HepG2 (cell line): Measurements from ENCODE around the gene TTC39C. TPM values are rescaled to one million over a fixed set of nuclear protein-coding genes. Genes with fewer than 3 reads are reported as not detected.

ENCODE experiments used
- AHDC1 ChIP-seq: sonication (generic); formaldehyde crosslinking; IDR thresholded peaks from 2 replicates; pipeline ENCODE4 v1.5.1; 2020; ENCODE audit warnings: mild to moderate bottlenecking, missing genetic modification reagents, borderline replicate concordance
- ATF1 ChIP-seq: IDR thresholded peaks from 2 replicates; pipeline ENCODE4 v1.6.1; 2016; ENCODE audit warnings: mild to moderate bottlenecking, control low read depth
- CENPT ChIP-seq: sonication (generic); formaldehyde crosslinking; IDR thresholded peaks from 2 replicates; pipeline ENCODE4 v1.8.0; 2022; ENCODE audit warnings: low read depth, mild to moderate bottlenecking, moderate library complexity, missing genetic modification reagents
- ELF4 ChIP-seq: sonication (generic); formaldehyde crosslinking; IDR thresholded peaks from 2 replicates; pipeline ENCODE4 v1.5.0; 2020; ENCODE audit warnings: missing genetic modification reagents, mild to moderate bottlenecking, moderate library complexity, borderline replicate concordance
- EZH2 ChIP-seq: conservative IDR thresholded peaks from 2 replicates; pipeline ENCODE4 v1.6.1; 2012; ENCODE audit warnings: mild to moderate bottlenecking, low read depth, low read length, moderate library complexity
- GATA4 ChIP-seq: sonication (generic); IDR thresholded peaks from 2 replicates; pipeline ENCODE4 v1.6.1; 2016; ENCODE audit warnings: antibody characterized with exemption, low read depth, borderline replicate concordance
- IRF2 ChIP-seq: IDR thresholded peaks from 2 replicates; pipeline ENCODE4 v1.6.1; 2018; ENCODE audit warnings: missing genetic modification reagents, missing compliant biosample characterization
- MATR3 ChIP-seq: sonication (generic); formaldehyde crosslinking; IDR thresholded peaks from 2 replicates; pipeline ENCODE4 v1.4.0; 2020; ENCODE audit warnings: missing genetic modification reagents
- MZF1 ChIP-seq: sonication (generic); formaldehyde crosslinking; IDR thresholded peaks from 2 replicates; pipeline ENCODE4 v1.8.1; 2023; ENCODE audit warnings: mild to moderate bottlenecking, missing genetic modification reagents, borderline replicate concordance
- POLR2AphosphoS2 ChIP-seq: IDR thresholded peaks from 2 replicates; pipeline ENCODE4 v1.6.1; 2011; ENCODE audit warnings: low read depth, low read length, improper control_type of control experiment
- PREB ChIP-seq: sonication (generic); formaldehyde crosslinking; IDR thresholded peaks from 2 replicates; pipeline ENCODE4 v1.4.0; 2020; ENCODE audit warnings: missing genetic modification reagents
- PRMT3 ChIP-seq: sonication (generic); formaldehyde crosslinking; IDR thresholded peaks from 2 replicates; pipeline ENCODE4 v1.8.1; 2022; ENCODE audit warnings: low read depth, mild to moderate bottlenecking, moderate library complexity, missing genetic modification reagents, borderline replicate concordance
- TOPORS ChIP-seq: sonication (generic); formaldehyde crosslinking; IDR thresholded peaks from 2 replicates; pipeline ENCODE4 v1.8.0; 2023; ENCODE audit warnings: mild to moderate bottlenecking, missing genetic modification reagents
- WIZ ChIP-seq: sonication (generic); formaldehyde crosslinking; IDR thresholded peaks from 2 replicates; pipeline ENCODE4 v1.5.1; 2020; ENCODE audit warnings: mild to moderate bottlenecking, missing genetic modification reagents
- ZNF17 ChIP-seq: sonication (generic); formaldehyde crosslinking; IDR thresholded peaks from 2 replicates; pipeline ENCODE4 v1.5.0; 2020; ENCODE audit warnings: mild to moderate bottlenecking, missing genetic modification reagents
- ZNF329 ChIP-seq: sonication (generic); formaldehyde crosslinking; IDR thresholded peaks from 2 replicates; pipeline ENCODE4 v1.9.0; 2021; ENCODE audit warnings: low read depth, mild to moderate bottlenecking, missing genetic modification reagents
- ZNF331 ChIP-seq: sonication (generic); formaldehyde crosslinking; IDR thresholded peaks from 2 replicates; pipeline ENCODE4 v1.4.0; 2020; ENCODE audit warnings: missing genetic modification reagents
- ZNF709 ChIP-seq: sonication (generic); formaldehyde crosslinking; IDR thresholded peaks from 2 replicates; pipeline ENCODE4 v1.5.0; 2020; ENCODE audit warnings: mild to moderate bottlenecking, missing genetic modification reagents
- ZNF746 ChIP-seq: sonication (generic); formaldehyde crosslinking; IDR thresholded peaks from 2 replicates; pipeline ENCODE4 v1.8.0; 2022; ENCODE audit warnings: mild to moderate bottlenecking, missing genetic modification reagents
- ZNF816 ChIP-seq: sonication (generic); formaldehyde crosslinking; IDR thresholded peaks from 2 replicates; pipeline ENCODE4 v1.8.0; 2022; ENCODE audit warnings: missing genetic modification reagents, mild to moderate bottlenecking, borderline replicate concordance
- ZSCAN31 ChIP-seq: sonication (generic); formaldehyde crosslinking; IDR thresholded peaks from 2 replicates; pipeline ENCODE4 v1.5.0; 2020; ENCODE audit warnings: low read depth, mild to moderate bottlenecking, missing genetic modification reagents
- polyA plus RNA-seq, 8 experiments: library from polyadenylated mRNA; depleted of rRNA in 3 of 8; stranded (reverse) in 7 of 8; unstranded in 1 of 8; fragments of >200 nt; fragmentation: Illumina TruSeq in 4 of 8; extraction: Trizol in 4 of 8; gene quantifications; 2 replicates each; pipeline versions ENCODE4 v1.2.1 to v1.2.3, GENCODE V29; 2011 to 2016; ENCODE audit warnings: low read depth in 4 of 8, missing spikeins in 1 of 8, mixed read lengths in 1 of 8; ENCODE audit not compliant: insufficient read depth in 1 of 8
- total RNA-seq, 5 experiments: library from RNA; depleted of rRNA; stranded (reverse); fragments of >200 nt; fragmentation: Illumina TruSeq; extraction: Trizol; gene quantifications; 2 replicates each; pipeline ENCODE4 v1.2.3, GENCODE V29; 2016; ENCODE audit warnings: low read depth in 1 of 5
- TF ChIP-seq, protein P1 (sequence below): sonication (generic); formaldehyde crosslinking; IDR thresholded peaks from 2 replicates; pipeline ENCODE4 v1.4.0; 2020; ENCODE audit warnings: mild to moderate bottlenecking, missing genetic modification reagents

TTC39C gene
- total and polyA plus RNA-seq, 2 of the 13 experiments (the other 11 are each of a cell fraction or from before 2014, with no cell fraction given) = 19.1 to 25.9 TPM

- TF ChIP-seq ZNF746 (CRISPR knock-in tag) (no peak), GATA4 (no peak), PRMT3 (CRISPR knock-in tag) (no peak), MATR3 (no peak), WIZ (no peak), IRF2 (CRISPR knock-in tag) (peak; percentile 82), PREB (CRISPR knock-in tag) (no peak), TOPORS (CRISPR knock-in tag) (peak; percentile 63; the same call in 1 of the 2 replicates), ZNF331 (CRISPR knock-in tag) (no peak; the same call in 1 of the 2 replicates), ZNF17 (CRISPR knock-in tag) (no peak), ZNF816 (CRISPR knock-in tag) (peak; percentile 63; the same call in 1 of the 2 replicates), MZF1 (CRISPR knock-in tag) (0 out of 2 replicates have a peak, but pooled peaks have one; percentile 87), ZSCAN31 (CRISPR knock-in tag) (no peak), EZH2 (no peak), ZNF329 (CRISPR knock-in tag) (no peak), ELF4 (CRISPR knock-in tag) (no peak), CENPT (CRISPR knock-in tag) (no peak), AHDC1 (peak; percentile 77; the same call in 1 of the 2 replicates), ZNF709 (CRISPR knock-in tag) (no peak), ATF1 (CRISPR knock-in tag) (0 out of 2 replicates have a peak, but pooled peaks have one; percentile 5), POLR2AphosphoS2 (no peak)
- TF ChIP-seq, protein P1, sequence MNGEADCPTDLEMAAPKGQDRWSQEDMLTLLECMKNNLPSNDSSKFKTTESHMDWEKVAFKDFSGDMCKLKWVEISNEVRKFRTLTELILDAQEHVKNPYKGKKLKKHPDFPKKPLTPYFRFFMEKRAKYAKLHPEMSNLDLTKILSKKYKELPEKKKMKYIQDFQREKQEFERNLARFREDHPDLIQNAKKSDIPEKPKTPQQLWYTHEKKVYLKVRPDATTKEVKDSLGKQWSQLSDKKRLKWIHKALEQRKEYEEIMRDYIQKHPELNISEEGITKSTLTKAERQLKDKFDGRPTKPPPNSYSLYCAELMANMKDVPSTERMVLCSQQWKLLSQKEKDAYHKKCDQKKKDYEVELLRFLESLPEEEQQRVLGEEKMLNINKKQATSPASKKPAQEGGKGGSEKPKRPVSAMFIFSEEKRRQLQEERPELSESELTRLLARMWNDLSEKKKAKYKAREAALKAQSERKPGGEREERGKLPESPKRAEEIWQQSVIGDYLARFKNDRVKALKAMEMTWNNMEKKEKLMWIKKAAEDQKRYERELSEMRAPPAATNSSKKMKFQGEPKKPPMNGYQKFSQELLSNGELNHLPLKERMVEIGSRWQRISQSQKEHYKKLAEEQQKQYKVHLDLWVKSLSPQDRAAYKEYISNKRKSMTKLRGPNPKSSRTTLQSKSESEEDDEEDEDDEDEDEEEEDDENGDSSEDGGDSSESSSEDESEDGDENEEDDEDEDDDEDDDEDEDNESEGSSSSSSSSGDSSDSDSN (CRISPR knock-in tag) = 0 out of 2 replicates have a peak, but pooled peaks have one; percentile 47
These were observed 98.5 kb downstream of the TTC39C start (continued) for GRCh38 chr18:24112874-24113615.
